HEK293 (cell line): ENCODE measurements around the gene NXPH1.

Source experiments
- CTCF ChIA-PET: fragments of 350-600 bp; formaldehyde crosslinking; extraction: SDS; loops from one replicate; lab custom pipeline; 2021; ENCODE audit warnings: antibody characterized with exemption; lab: Yijun Ruan, JAX
- POLR2A ChIA-PET: fragments of 300-600 bp; formaldehyde crosslinking; extraction: SDS; loops from one replicate; lab custom pipeline; 2020; ENCODE audit warnings: antibody characterized with exemption, inconsistent platforms; lab: Yijun Ruan, JAX
- H3K27ac ChIP-seq: fragments of 200-500 bp; sonication (Bioruptor generic); 2 replicates; pipeline ENCODE4 v1.5.1; 2014; ENCODE audit warnings: low read depth, low read length, control low read depth, inconsistent platforms; ENCODE audit errors: extremely low read depth
- H3K36me3 ChIP-seq, 2 experiments: fragments of 200-500 bp in 1 of 2; sonication (Bioruptor generic) in 1 of 2; 1 replicate in 1 of 2; 2 replicates in 1 of 2; pipeline ENCODE4 v1.5.1; 2014 to 2017; ENCODE audit warnings: inconsistent platforms in 2 of 2, low read length in 2 of 2; ENCODE audit not compliant: control insufficient read depth in 2 of 2, insufficient read depth in 1 of 2
- H3K4me1 ChIP-seq: fragments of 200-500 bp; sonication (Bioruptor generic); 2 replicates; pipeline ENCODE4 v1.5.1; 2014; ENCODE audit warnings: mild to moderate bottlenecking, low read length, inconsistent platforms; ENCODE audit not compliant: control insufficient read depth, insufficient read depth
- H3K4me3 ChIP-seq: 2 replicates; pipeline ENCODE4 v1.5.1; 2011; ENCODE audit warnings: low read depth, mild to moderate bottlenecking, control low read depth, low read length, moderate library complexity
- H3K9me3 ChIP-seq: fragments of 200-500 bp; sonication (Bioruptor generic); 2 replicates; pipeline ENCODE4 v1.5.1; 2014; ENCODE audit warnings: low read depth, low read length, inconsistent platforms; ENCODE audit not compliant: control insufficient read depth, insufficient read depth
- BCL11A ChIP-seq: fragments of 450-650 bp; formaldehyde crosslinking; IDR thresholded peaks from 2 replicates; pipeline ENCODE4 v1.5.1; 2016; ENCODE audit warnings: low read depth, missing biosample characterization, missing genetic modification characterization
- GLI2 ChIP-seq: fragments of 450-650 bp; formaldehyde crosslinking; IDR thresholded peaks from 2 replicates; pipeline ENCODE4; 2017; ENCODE audit warnings: missing biosample characterization, missing genetic modification characterization, low read depth, borderline replicate concordance
- INSM2 ChIP-seq: fragments of 450-650 bp; formaldehyde crosslinking; IDR thresholded peaks from 2 replicates; pipeline ENCODE4 v1.5.1; 2016; ENCODE audit warnings: missing biosample characterization, missing genetic modification characterization
- PRDM6 ChIP-seq: fragments of 450-650 bp; formaldehyde crosslinking; IDR thresholded peaks from 2 replicates; pipeline ENCODE4 v1.5.1; 2017; ENCODE audit warnings: missing biosample characterization, missing genetic modification characterization
- SP2 ChIP-seq: fragments of 450-650 bp; formaldehyde crosslinking; IDR thresholded peaks from 2 replicates; pipeline ENCODE4 v1.5.1; 2016; ENCODE audit warnings: missing biosample characterization, missing genetic modification characterization
- SP7 ChIP-seq: fragments of 450-650 bp; formaldehyde crosslinking; IDR thresholded peaks from 2 replicates; pipeline ENCODE4 v1.5.1; 2016; ENCODE audit warnings: missing biosample characterization, missing genetic modification characterization
- ZBTB49 ChIP-seq: fragments of 450-650 bp; formaldehyde crosslinking; IDR thresholded peaks from 2 replicates; pipeline ENCODE4 v1.5.1; 2016; ENCODE audit warnings: missing biosample characterization, missing genetic modification characterization, low read depth
- ZFP3 ChIP-seq: fragments of 450-650 bp; formaldehyde crosslinking; IDR thresholded peaks from 2 replicates; pipeline ENCODE4 v1.5.1; 2016; ENCODE audit warnings: low read depth, missing biosample characterization, missing genetic modification characterization
- ZNF138 ChIP-seq: fragments of 450-650 bp; formaldehyde crosslinking; IDR thresholded peaks from 2 replicates; pipeline ENCODE4 v1.5.1; 2016; ENCODE audit warnings: missing biosample characterization, missing genetic modification characterization, borderline replicate concordance
- ZNF184 ChIP-seq: fragments of 450-650 bp; IDR thresholded peaks from 2 replicates; pipeline ENCODE4 v1.5.1; 2018; ENCODE audit warnings: missing biosample characterization, mild to moderate bottlenecking, missing genetic modification characterization
- ZNF211 ChIP-seq: fragments of 450-650 bp; formaldehyde crosslinking; IDR thresholded peaks from 2 replicates; pipeline ENCODE4 v1.5.1; 2016; ENCODE audit warnings: low read depth, missing biosample characterization, missing genetic modification characterization
- ZNF221 ChIP-seq: fragments of 450-650 bp; formaldehyde crosslinking; IDR thresholded peaks from 2 replicates; pipeline ENCODE4 v1.5.1; 2017; ENCODE audit warnings: missing biosample characterization, missing genetic modification characterization, borderline replicate concordance
- ZNF239 ChIP-seq: fragments of 450-650 bp; formaldehyde crosslinking; IDR thresholded peaks from 2 replicates; pipeline ENCODE4 v1.5.1; 2016; ENCODE audit warnings: missing biosample characterization, missing genetic modification characterization
- ZNF423 ChIP-seq: fragments of 450-650 bp; formaldehyde crosslinking; IDR thresholded peaks from 2 replicates; pipeline ENCODE4 v1.5.1; 2016; ENCODE audit warnings: missing biosample characterization, missing genetic modification characterization
- ZNF501 ChIP-seq: fragments of 450-650 bp; formaldehyde crosslinking; IDR thresholded peaks from 2 replicates; pipeline ENCODE4 v1.5.1; 2016; ENCODE audit warnings: missing biosample characterization, missing genetic modification characterization
- ZNF558 ChIP-seq: fragments of 450-650 bp; formaldehyde crosslinking; IDR thresholded peaks from 2 replicates; pipeline ENCODE4 v1.5.1; 2016; ENCODE audit warnings: missing biosample characterization, missing genetic modification characterization
- ZNF624 ChIP-seq: fragments of 450-650 bp; formaldehyde crosslinking; IDR thresholded peaks from 2 replicates; pipeline ENCODE4 v1.5.1; 2017; ENCODE audit warnings: missing biosample characterization, missing genetic modification characterization
- ZNF626 ChIP-seq: fragments of 450-650 bp; sonication (Bioruptor Pico); formaldehyde crosslinking; IDR thresholded peaks from 2 replicates; pipeline ENCODE4 v1.5.1; 2018; ENCODE audit warnings: missing biosample characterization, missing genetic modification characterization, inconsistent platforms
- ZNF677 ChIP-seq: fragments of 450-650 bp; IDR thresholded peaks from 2 replicates; pipeline ENCODE4 v1.5.0; 2018; ENCODE audit warnings: missing biosample characterization, mild to moderate bottlenecking, missing genetic modification characterization, moderate library complexity
- ZNF792 ChIP-seq: fragments of 450-650 bp; formaldehyde crosslinking; IDR thresholded peaks from 2 replicates; pipeline ENCODE4 v1.5.1; 2016; ENCODE audit warnings: missing biosample characterization, missing genetic modification characterization
- TF ChIP-seq, protein P1 (sequence below): fragments of 450-650 bp; formaldehyde crosslinking; IDR thresholded peaks from 2 replicates; pipeline ENCODE4 v1.5.1; 2016; ENCODE audit warnings: missing biosample characterization, missing genetic modification characterization

NXPH1 gene

DNA sequence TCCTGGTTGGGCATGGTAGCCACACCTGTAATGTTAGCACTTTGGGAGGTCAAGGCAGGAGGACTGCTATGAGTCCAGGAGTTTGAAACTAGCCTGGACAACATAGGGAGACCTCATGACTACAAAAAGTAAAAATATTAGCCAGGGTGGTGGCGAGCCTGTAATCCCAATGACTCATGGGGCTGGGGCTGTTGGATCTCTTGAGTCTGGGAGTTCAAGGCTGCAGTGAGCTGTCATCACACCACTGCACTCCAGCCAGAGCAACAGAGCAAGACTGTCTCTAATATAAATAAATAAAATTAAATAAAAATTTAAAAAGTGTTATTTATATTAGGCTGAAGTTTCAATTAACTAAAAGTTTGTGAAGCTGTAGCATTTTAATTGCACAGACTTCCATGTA lies 207.3 kb downstream of the NXPH1 start:
- no peak for TF ChIP-seq ZBTB49 (tag by site-specific recombination)
- no peak for TF ChIP-seq ZFP3 (tag by site-specific recombination)
- no peak for TF ChIP-seq SP7 (tag by site-specific recombination)
- TF ChIP-seq ZNF221 (tag by site-specific recombination): no peak
- no peak for TF ChIP-seq ZNF501 (tag by site-specific recombination)
- TF ChIP-seq ZNF423: no peak
- no peak for TF ChIP-seq INSM2 (tag by site-specific recombination)
- TF ChIP-seq, protein P1, sequence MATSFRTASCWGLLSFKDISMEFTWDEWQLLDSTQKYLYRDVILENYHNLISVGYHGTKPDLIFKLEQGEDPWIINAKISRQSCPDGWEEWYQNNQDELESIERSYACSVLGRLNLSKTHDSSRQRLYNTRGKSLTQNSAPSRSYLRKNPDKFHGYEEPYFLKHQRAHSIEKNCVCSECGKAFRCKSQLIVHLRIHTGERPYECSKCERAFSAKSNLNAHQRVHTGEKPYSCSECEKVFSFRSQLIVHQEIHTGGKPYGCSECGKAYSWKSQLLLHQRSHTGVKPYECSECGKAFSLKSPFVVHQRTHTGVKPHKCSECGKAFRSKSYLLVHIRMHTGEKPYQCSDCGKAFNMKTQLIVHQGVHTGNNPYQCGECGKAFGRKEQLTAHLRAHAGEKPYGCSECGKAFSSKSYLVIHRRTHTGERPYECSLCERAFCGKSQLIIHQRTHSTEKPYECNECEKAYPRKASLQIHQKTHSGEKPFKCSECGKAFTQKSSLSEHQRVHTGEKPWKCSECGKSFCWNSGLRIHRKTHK (tag by site-specific recombination): no peak
- TF ChIP-seq BCL11A (tag by site-specific recombination): no peak
- TF ChIP-seq ZNF792 (tag by site-specific recombination): no peak
- TF ChIP-seq ZNF626 (tag by site-specific recombination): no peak
- TF ChIP-seq SP2 (tag by site-specific recombination): no peak
- no peak for TF ChIP-seq ZNF184 (tag by site-specific recombination)
- H3K4me1 ChIP-seq: no peaks in the 10 kb centered on the region
- POLR2A ChIA-PET: no interaction called here
- H3K4me3 ChIP-seq: no peak overlapping the region
- CTCF ChIA-PET: no interaction called here
- H3K27ac ChIP-seq: no peak overlapping the region
- H3K9me3 ChIP-seq: no peaks in the 10 kb centered on the region
- H3K36me3 ChIP-seq: no peaks in the 10 kb centered on the region

GRCh38 chr7:8668627-8669500 lies 235.5 kb downstream of the NXPH1 start:
- H3K36me3 ChIP-seq: no peaks in the 10 kb centered on the region
- POLR2A ChIA-PET: no interaction called here
- no peaks in the 10 kb centered on the region for H3K4me1 ChIP-seq
- TF ChIP-seq PRDM6 (tag by site-specific recombination): no peak
- TF ChIP-seq ZNF677: no peak
- no peak for TF ChIP-seq ZNF211 (tag by site-specific recombination)
- TF ChIP-seq ZNF624 (tag by site-specific recombination): no peak
- TF ChIP-seq ZNF558 (tag by site-specific recombination): no peak
- TF ChIP-seq ZNF239 (tag by site-specific recombination): no peak
- TF ChIP-seq ZNF138 (tag by site-specific recombination): no peak
- no peak for TF ChIP-seq GLI2 (tag by site-specific recombination)
- CTCF ChIA-PET: no interaction called here
- no peaks in the 10 kb centered on the region for H3K9me3 ChIP-seq
- H3K27ac ChIP-seq: no peak overlapping the region
- no peak overlapping the region for H3K4me3 ChIP-seq
